GM21526 (cell line): Measurements from ENCODE around the gene SLC47A1.

Experiments used
- ATAC-seq: cut with Tn5 transposase; IDR thresholded peaks from one replicate; pipeline ENCODE4 v1.9.1; 2021; ENCODE audit warnings: moderate library complexity; ENCODE audit not compliant: unreplicated experiment, low FRiP score

Gene SLC47A1

GRCh38 chr17:19590451-19590850, 56.8 kb downstream of the SLC47A1 start:
- ATAC-seq = no peak

GRCh38 chr17:19590912-19591551, 57.4 kb downstream of the SLC47A1 start:
- no peak for ATAC-seq

GRCh38 chr17:19592316-19592715, 58.7 kb downstream of the SLC47A1 start:
- no peak for ATAC-seq

- ATAC-seq = no peak
These were observed 63.2 kb downstream of the SLC47A1 start for GRCh38 chr17:19596869-19597268.

GRCh38 chr17:19610311-19610710, 76.7 kb downstream of the SLC47A1 start:
- no peak for ATAC-seq

GRCh38 chr17:19610879-19611278, 77.2 kb downstream of the SLC47A1 start:
- ATAC-seq = no peak

- ATAC-seq = no peak
These were observed 80.3 kb downstream of the SLC47A1 start for GRCh38 chr17:19613979-19614378.

GRCh38 chr17:19614900-19615299, 81.2 kb downstream of the SLC47A1 start:
- no peak for ATAC-seq

GRCh38 chr17:19618015-19618414, 84.4 kb downstream of the SLC47A1 start:
- no peak for ATAC-seq

GRCh38 chr17:19619705-19620325, 86.2 kb downstream of the SLC47A1 start:
- no peak for ATAC-seq

GRCh38 chr17:19621697-19622096, 88.0 kb downstream of the SLC47A1 start:
- no peak for ATAC-seq

GRCh38 chr17:19626079-19626478, 92.4 kb downstream of the SLC47A1 start:
- ATAC-seq = no peak
